T-helper 2 cell (primary cell): ENCODE measurements around the gene FMNL1.

Experiments
- DNase-seq, 5 experiments: peaks; one replicate each; pipeline versions ENCODE4 v3.0.0 to v3.0.0-alpha.2; 2012 to 2022

FMNL1 gene

DNA sequence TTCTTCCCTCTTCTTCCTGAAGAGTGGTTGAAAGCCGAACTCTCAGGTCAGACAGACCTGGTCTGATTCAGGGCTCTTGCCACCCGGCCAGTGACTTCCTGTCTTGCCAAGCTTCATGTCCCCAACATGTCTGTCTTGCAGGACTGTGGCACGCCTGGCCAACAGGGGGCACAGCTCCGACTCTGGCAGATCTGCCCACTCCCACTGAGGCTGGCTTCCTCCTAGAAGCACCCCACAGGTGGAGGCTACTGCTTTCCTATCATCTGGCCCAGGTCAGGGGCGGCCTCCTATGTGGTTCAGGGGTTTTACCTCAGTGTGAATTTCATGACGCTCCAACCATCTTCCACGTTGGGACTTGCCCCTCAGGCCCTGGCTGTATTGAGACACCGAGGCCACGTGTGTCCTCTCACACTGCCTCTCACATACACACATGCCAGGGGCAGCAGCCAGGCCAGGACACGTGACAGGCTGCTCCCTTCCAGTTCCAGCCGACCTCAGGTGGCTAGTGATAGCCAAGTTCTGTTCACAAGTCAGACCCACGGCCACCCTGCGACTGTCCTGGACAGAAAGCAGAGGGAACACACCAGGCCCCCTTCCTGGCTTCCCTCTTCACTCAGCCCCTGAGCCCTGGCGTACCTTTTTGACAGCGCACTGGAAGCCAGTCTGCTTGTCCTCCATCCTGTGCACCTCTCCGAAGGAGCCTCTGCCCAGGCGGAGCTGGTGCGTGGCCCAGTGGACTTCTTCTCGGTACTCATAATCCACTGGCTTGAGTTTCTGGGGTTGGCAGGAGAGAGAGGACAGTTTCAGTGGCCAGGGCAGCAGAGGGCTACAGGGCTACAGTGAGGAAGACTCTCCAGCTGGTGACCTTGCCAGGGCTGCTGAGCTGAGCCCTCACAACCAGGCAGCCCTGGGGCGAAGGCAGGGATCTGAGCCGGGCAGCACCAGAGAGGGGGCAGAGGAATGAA lies 62.8 kb downstream of the FMNL1 start:
- peak in 1 of 5 experiments; percentile 54 for DNase-seq

DNA sequence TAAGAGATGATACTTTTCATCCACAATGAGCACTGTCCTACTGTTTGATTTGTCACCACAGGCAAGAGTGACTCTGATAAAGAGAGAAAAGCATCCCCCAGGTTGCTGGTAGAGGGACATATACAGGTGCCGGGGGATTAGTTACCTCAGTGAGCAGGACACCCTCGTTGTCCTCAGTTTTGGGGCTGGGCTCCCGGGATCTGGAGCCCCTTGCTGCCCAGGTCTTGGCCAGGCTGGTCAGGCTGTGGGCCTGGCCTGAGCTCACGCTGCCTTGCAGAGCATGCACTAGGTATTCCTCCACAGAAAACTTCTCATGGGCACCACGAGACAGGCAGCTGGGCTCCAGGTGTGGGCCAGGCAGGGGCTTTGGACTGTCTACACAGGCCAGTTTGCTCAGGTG lies 64.6 kb downstream of the FMNL1 start:
- DNase-seq, result no peak

DNA sequence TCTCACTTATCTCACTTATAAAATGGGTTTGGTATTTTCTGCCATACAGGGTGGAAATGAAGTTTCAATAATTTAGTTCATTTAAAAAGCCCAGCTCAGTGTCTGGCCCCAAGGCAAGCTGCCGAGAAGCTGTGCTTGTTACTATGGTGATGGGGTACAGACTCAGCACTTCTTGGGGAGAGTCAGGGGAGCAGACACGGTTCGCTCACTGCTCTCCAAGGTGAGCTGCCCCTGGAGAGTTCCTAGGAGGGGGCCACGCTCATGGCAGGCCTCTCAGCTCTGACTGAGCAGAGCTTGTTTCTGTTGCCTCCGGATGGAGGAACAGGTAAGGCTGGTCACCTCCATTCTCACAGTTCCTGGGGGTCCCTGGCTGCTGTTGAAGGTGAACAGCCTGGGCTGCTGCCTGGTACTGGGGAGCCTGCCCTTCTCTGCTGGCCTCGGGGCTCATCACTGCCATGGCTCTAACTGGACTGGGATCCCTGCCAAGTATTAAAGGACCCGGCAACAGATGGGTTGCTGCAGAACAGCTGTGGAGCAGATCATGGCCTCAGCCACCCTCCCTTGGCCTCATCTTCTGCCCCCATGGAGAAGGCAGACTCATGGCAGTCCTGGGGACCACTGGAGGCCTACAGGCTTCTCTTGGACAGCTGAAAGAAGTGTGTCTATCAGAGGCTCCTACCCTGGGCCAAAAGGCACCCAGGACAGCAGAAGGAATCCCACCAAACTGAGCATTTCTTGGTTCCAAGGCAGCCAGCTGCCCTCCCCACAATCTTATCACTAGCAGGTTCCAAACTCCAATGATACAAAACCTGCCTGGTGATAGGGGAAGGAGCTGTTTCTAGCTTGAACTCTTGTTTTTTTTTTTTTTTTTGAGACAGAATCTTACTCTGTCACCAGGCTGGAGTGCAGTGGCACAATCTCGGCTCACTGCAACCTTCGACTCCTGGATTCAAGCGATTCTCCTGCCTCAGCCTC lies 66.1 kb downstream of the FMNL1 start:
- DNase-seq, result no peak

- DNase-seq, result no peak
Observed at GRCh38 chr17:45288825-45289224, 67.1 kb downstream of the FMNL1 start.

DNA sequence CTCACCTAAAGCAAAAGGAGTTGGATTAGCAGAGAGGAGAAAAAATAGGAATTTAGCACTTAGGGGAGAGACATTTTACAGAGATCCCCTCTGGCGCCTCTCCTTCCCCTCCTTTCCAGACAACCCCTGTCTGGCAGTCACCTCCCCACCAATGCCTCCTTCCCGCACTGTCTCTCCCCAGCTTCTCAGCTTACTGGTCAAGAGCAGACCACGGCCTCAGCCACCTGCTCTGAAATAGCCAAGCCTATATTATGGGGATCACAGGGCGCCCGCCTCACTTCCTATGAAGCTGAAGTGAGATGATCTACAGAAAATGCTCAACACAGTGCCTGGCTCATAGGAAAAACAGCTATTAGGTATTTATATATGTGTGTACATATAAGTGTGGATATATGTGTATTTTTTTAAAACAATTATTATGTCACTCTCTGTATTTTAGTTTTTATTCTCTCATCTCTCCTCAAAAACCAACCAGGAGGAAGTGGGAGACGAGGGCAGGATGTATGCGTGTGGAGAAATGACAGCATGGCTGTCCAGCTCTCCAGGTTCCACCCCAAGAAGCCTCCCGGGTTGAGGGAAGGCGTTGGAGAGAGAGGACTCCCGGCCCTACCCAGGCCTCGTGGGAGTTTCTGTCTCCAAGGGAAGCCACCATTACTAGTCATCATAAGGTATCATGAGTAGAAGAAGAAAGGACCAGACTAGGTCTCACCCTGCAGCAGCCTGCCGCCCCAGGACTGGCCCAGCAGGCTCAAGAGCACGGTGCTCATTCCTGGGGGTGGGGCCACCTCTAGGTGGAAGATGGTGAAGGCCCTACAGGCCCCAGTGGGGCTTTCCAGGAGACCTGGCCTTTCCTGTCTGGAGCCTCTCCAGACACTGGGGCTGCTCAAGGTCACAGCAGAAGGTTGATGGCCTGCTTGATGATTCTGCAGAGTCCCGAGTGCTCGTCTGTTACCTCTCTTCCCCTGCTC lies 67.9 kb downstream of the FMNL1 start:
- no peak for DNase-seq

DNA sequence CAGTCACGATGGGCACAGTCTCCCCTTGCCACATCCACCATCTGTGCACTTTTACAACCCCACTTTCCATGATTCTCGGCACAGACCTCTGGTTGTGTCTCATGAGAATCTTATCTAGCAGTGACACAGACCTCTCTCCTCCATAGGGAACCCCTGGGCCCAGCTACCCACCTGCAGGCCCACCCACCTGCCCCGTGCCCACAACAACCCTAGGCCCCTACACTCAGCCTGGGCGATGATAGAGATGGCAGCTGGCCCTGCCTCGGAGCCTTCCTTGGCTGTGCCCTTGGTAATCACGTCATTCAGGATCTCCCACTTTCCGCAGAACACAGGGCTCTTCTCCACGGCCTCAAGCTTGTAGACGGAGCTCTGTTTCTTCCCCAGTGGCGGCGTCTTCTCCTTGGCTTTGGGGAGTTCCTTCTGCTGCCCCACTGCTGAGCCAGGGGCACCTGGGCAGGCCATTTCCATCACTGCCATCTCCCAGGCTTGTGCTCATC lies 68.6 kb downstream of the FMNL1 start:
- DNase-seq, result no peak

GRCh38 chr17:45291171-45291805 lies 69.6 kb downstream of the FMNL1 start:
- no peak for DNase-seq

- DNase-seq, result no peak
Observed at GRCh38 chr17:45292696-45293412, 71.2 kb downstream of the FMNL1 start.

DNA sequence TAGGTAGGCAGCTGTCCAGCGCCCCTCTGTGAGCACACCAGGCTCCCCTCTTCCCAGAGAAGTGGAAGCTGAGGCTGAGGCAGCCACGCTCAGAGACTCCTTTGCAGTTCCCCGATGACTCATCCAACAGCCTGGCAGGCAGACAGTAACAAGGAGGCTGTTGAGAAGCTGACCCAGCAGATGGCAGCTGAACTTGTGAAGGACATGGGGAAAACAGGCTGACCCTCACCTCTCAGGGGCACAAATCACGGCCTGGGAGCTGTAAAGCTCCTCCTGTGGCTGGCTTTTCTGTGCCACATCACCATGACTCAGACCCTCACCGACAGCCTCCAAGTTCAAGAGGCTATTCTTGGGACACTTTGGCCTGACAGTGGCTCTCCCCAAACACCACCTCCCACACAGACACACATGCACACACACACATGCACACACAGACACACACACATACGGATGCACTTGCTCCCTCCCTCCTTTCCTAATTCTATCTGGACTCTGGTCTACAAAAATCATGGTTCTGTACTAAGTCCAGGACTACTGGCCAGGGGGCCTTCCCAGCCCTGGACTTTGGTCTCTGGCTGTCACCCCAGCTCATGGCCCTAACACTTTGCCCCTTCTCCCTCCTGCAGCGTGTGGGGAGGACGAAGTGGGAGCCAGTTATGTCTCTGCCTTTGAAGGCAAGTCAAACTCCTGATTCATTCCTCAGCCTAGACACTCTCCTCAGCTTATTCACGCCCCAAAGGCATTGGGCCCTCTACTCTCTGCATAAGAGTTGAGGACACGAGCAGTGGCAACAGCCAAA lies 71.9 kb downstream of the FMNL1 start:
- no peak for DNase-seq

DNA sequence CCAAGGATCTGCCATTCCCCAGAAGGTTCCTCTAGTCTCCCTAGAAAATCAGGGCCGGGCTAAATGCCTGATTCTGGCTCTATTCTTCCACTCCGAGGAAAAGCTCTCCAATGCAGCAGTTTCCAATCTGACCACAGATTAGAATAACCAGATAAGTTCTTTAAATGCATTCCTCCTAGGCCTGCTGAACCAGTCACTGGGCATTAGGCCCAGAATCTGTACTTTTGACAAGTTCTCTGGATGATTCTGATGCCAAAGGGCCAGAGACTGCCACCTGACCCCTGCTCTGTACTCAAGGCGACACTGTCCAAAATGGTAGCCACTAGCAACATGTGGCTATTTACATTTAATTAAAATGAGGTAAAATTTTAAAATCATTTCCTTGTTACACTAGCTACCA lies 72.8 kb downstream of the FMNL1 start:
- DNase-seq, result no peak

GRCh38 chr17:45296003-45296832 lies 74.5 kb downstream of the FMNL1 start:
- no peak for DNase-seq

DNA sequence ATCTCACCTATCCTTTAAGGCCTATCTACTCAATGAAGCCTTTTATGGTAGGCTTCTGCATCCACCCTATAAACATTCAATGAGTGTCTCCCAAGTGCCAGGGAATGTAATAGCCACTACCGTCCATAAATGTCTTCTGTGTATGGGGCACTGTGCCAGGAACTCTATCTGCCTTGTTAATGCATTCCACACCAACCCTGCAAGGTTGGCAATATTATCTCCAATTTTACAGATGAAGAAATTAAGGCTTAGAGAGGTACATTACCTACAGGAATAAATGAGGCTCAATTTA lies 75.1 kb downstream of the FMNL1 start:
- DNase-seq, result no peak
